Stimulated activated CD8-positive, alpha-beta memory T cell treated with anti-CD3 and anti-CD28 coated beads, Interleukin-2, amount 100 ng/mL, for 1 hour (primary cell): Measurements from ENCODE around the gene RIC1.
"Not testable (repeated sequence)": the region's sequence is repeated elsewhere in the genome, so short reads cannot be mapped to it uniquely, and the experiment has no call there.

ENCODE experiments used
- DNase-seq, 2 donors: peaks; one replicate each; pipeline ENCODE4 v3.0.0-alpha.2; 2020; ENCODE audit warnings: low read depth in 2 of 2

Gene RIC1

GRCh38 chr9:5628530-5629311, at the start of gene RIC1:
Gene RIC1, plus strand, starts transcription at chr9:5629107. Its CDS starts 203 bp downstream, at chr9:5629310.
- DNase-seq = peak; percentile 79 to 80

- DNase-seq = no peak
Observed at GRCh38 chr9:5579881-5580280, 49.0 kb upstream of the RIC1 start.

GRCh38 chr9:5580650-5581049, 48.3 kb upstream of the RIC1 start:
- DNase-seq = no peak

DNA sequence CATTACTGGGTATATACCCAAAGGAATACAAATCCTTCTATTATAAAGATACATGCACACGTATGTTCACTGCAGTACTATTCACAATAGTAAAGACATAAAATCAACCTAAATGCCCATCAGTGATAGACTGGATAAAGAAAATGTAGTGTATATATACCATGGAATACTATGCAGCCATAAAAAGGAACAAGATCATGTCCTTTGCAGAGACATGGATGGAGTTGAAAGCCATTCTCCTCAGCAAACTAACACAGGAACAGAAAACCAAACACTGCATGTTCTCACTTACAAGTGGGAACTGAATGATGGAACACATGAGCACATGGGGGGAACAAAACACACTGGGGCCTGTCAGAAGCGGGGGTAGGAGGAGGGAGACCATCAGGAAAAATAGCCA, 47.2 kb upstream of the RIC1 start:
- not testable (repeated sequence) for DNase-seq

DNA sequence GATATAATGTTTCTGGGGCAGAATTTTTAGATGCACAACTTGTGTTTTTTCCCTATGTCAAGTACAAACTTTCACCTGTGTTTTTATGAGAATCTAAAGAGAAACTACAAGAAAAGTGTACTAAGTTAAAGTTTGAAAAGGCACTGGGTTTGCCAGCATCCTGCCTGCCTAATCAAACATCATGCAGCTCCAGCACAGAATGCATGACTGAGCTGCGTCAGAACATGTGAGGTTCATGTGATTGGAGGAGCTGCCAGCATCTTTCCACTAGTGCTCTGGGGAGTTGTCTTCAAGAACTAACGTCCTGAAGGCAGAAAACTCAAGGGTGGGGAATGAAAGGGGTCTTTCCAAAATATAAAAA, 46.1 kb upstream of the RIC1 start:
- DNase-seq = no peak

DNA sequence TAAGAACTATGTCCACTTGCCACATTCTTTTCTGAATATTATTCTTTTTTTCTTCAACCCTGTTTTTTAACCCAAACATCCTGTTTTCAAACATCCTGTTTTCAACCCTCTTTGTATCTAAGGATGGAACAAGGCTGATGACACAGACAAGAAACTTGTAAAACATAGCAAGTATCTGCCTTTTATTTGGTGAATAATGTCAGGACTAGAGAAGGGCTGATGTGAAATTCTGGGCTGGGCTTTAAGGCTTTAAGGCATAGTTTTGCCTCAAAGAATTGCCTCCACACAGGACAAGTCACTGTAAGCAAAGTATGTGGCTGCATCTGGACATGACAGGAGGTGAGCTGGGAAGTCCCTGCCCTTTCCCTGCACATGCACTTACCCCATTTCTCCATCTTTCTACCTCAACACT, 42.5 kb upstream of the RIC1 start:
- no peak for DNase-seq

DNA sequence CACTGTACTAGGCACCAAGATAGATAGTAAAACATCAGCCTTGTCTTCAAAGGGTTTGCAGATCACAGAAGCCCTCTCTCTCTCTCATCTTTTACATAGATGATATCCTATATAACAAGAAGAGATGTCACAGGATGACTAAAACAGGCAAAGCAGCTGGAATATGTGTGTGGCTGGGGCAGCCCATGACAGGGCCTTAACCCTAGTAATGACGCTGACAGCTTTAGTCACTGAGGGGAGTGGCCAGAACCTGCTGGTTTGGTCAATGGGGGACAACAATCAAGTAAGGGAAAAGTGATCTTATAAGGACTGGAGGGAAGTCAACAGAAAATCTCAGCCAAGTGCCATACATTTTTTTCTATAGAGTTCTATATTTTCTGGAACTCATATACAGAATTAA, 41.9 kb upstream of the RIC1 start:
- no peak for DNase-seq

GRCh38 chr9:5592231-5592630, 36.7 kb upstream of the RIC1 start:
- DNase-seq = no peak

- DNase-seq = no peak
Observed at GRCh38 chr9:5592904-5593303, 36.0 kb upstream of the RIC1 start.

DNA sequence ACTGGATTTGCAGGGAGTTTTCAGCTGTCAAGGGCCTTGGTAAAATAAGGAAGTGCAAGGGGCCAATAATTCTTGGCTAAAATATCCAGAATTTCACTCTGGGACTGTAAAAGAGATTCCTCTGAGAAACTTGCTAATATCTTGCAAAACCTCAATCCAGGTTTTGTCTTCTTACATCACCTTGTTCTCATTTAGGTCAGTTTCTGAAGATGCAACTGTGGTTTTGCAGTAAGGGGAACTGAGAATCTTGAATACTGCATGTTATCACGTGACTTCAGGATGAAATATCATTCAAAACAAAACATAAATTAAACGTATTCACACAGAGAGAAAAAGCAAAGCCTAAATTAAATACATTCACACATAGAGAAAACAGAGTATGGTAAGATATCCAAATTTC, 35.0 kb upstream of the RIC1 start:
- DNase-seq = no peak

- no peak for DNase-seq
Observed at GRCh38 chr9:5596173-5596572, 32.7 kb upstream of the RIC1 start.

DNA sequence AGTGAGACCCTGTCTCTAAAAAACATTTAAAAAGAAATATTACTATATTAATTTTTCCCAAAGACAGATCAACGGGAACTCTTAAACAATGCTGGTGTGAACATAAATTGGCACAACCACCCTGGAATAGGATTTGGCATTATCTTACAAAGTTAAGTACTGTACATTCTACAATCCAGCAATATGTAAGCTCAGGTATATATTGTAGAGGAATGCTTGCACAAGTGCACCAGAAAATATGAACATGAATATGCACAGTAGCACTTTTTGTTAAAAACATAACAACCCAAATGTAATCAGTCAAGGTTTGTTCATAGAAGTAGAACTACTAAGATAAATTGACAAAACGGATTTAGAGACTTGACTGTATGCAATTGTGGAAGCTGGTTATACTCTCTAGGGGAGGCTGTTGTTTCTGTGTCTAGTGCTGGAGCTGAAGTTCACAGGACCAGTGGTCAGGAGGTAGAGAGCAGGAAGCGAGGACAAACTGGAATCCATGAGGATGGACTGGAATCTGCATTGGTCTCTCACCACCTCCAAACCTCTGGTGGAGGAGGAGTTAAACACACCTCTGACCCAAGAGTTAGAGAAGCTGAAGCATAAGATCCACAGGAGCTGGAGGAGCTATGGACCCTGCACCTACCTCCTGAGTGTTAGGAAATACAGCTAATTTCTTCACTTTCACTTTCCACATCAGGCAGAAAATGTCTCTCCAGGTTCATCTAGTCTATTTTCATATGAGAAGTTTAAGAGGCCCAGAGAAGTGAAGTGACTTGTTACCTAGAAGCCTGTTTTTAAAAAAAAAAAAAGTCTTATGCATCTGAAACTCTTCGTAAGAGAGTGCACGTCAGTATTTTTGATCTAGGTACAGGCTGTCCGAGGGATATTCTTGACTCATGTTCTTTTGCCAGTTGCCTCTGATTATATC, 20.3 kb upstream of the RIC1 start:
- DNase-seq = no peak

DNA sequence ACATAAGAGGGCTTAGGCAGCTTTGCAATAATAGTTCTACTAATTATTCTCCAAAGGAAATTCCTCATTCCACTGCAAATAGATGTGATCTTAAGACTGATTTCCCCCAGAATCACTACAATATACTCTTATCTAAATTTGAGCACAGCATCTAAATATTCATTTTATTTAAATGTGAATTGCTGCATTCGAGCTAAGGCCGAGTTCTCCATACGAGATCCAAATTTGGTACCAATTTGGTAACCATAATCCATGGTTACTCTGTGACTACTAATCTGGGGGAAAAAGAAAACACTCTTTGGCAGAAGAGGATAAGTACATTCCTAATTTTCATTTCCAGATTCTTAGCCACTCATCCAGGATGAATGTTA, 19.7 kb upstream of the RIC1 start:
- DNase-seq = no peak

- no peak for DNase-seq
Observed at GRCh38 chr9:5610491-5610890, 18.4 kb upstream of the RIC1 start.

GRCh38 chr9:5611321-5612184, 17.4 kb upstream of the RIC1 start:
- no peak for DNase-seq

DNA sequence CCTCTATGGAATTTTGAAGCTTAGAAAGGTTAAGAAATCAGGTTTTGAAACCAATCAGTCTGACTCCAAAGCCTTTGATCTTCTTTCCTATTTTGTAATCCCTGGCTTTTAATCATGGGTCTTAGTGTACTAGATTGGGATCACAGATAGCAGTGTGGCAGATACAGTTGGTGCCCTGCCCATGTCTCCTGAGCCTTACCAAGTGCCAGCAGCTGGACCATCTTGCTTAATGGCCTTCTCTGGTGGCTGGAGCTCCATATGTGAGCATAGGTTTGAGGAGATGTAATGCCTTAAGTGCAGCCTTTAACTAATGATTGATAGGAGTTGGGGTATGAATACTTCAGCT, 16.7 kb upstream of the RIC1 start:
- no peak for DNase-seq

- no peak for DNase-seq
Observed at GRCh38 chr9:5614192-5614591, 14.7 kb upstream of the RIC1 start.

GRCh38 chr9:5614985-5615384, 13.9 kb upstream of the RIC1 start:
- no peak for DNase-seq

DNA sequence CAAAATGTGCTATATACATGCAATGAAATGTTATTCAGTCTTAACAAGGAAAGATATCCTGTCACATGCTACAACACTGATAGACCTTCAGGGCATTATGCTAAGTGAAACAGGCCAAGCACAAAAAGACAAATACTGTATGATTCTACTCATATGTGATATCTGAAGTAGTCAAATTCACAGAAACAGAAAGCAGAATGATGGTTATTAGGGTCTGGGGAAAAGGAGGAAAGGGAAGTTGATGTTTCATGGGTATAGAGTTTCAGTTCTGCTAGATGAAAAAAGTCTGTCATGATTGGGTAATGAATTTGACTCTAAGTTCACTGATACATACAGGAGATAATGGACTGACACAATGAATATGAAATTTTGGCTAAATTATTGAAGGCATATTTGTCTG, 11.2 kb upstream of the RIC1 start:
- DNase-seq = no peak

- no peak for DNase-seq
Observed at GRCh38 chr9:5620494-5620893, 8.4 kb upstream of the RIC1 start.

- DNase-seq = no peak
Observed at GRCh38 chr9:5621327-5621726, 7.6 kb upstream of the RIC1 start.

GRCh38 chr9:5622016-5622415, 6.9 kb upstream of the RIC1 start:
- no peak for DNase-seq
